Adrenal gland (tissue), 5 donors: ENCODE measurements around the gene CMTM1.

ENCODE experiments used
- POLR2A ChIP-seq, 2 donors: fragments of 450-650 bp; IDR thresholded peaks; one replicate each; pipeline ENCODE4 v1.6.1; 2017; ENCODE audit warnings: antibody characterized with exemption in 2 of 2, mild to moderate bottlenecking in 2 of 2, moderate library complexity in 1 of 2
- TF ChIP-seq, protein P1 (sequence below), 6 experiments: fragments of 450-650 bp in 4 of 6; fragments of 200-600 bp in 2 of 6; sonication (generic) in 1 of 6; IDR thresholded peaks; 1 replicate in 5 of 6; 2 replicates in 1 of 6; pipeline versions ENCODE4 v1.5.1 to v1.8.0; 2016 to 2021; ENCODE audit warnings: antibody characterized with exemption in 6 of 6, mild to moderate bottlenecking in 2 of 6, moderate library complexity in 1 of 6
- donor health status: DM: no; HTN: no; CAD: no.

DNA sequence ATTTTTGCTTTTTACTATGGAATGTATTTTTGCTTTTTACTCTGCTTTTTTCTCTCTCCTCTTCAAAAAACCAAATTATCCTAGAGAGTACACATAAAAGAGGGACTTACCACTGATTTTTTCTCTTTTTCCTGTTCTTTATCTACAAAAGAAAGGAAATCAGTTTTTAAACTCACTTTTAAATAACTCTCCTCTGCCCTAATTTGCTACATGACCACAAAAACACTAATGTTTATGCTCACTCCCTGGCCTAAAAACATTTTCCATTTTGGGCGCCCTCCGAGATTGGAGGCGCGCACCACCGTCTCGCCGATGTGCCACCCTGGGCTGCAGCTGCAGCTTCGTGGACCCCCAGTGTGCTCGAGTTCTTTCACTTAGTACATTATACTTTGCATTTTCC, 17.4 kb upstream of the CMTM1 start:
- no peak for TF ChIP-seq POLR2A (IDR thresholded peaks at IDR 0.05)
- TF ChIP-seq, protein P1, sequence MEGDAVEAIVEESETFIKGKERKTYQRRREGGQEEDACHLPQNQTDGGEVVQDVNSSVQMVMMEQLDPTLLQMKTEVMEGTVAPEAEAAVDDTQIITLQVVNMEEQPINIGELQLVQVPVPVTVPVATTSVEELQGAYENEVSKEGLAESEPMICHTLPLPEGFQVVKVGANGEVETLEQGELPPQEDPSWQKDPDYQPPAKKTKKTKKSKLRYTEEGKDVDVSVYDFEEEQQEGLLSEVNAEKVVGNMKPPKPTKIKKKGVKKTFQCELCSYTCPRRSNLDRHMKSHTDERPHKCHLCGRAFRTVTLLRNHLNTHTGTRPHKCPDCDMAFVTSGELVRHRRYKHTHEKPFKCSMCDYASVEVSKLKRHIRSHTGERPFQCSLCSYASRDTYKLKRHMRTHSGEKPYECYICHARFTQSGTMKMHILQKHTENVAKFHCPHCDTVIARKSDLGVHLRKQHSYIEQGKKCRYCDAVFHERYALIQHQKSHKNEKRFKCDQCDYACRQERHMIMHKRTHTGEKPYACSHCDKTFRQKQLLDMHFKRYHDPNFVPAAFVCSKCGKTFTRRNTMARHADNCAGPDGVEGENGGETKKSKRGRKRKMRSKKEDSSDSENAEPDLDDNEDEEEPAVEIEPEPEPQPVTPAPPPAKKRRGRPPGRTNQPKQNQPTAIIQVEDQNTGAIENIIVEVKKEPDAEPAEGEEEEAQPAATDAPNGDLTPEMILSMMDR (IDR thresholded peaks at IDR 0.05) = no peak
